GM12891 (cell line): Measurements from ENCODE around the gene OSBP2.

ENCODE experiments used
- POLR2A ChIP-seq: IDR thresholded peaks from 2 replicates; pipeline ENCODE4 v1.6.1; 2011; ENCODE audit warnings: low read depth, low read length, control low read depth
- POLR2AphosphoS5 ChIP-seq: IDR thresholded peaks from 2 replicates; pipeline ENCODE4 v1.6.1; 2011; ENCODE audit warnings: low read depth, low read length, control low read depth

DNA sequence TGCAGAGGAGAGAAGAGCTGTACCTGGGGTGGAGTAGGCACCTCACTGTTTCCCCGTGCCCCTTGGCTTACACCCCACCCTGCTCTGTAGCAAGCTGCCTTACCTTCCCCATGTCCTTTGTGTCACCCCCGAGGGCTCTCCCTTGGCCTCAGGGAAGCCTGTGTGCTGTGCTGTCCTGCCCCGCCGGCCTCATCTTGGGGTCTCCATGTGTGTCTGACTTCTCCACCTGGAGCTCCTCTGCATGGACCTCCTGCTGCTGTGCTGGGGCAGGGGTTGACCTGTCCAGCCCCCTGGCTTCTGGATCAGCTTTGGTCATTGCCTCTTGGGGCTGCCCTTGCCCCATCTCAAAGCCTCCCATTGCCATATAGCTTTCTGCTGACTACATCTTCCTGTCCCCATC is 59.8 kb downstream of the OSBP2 start:
- TF ChIP-seq POLR2A, result no peak
- TF ChIP-seq POLR2AphosphoS5, result no peak
